H1 (cell line): ENCODE data around the gene TOM1L2. TPM values are rescaled to one million over a fixed set of nuclear protein-coding genes. Genes with fewer than 3 reads are reported as not detected.

ENCODE experiments used
- CEBPB ChIP-seq: IDR thresholded peaks from 2 replicates; pipeline ENCODE4 v1.6.1; 2012; ENCODE audit warnings: low read depth, low read length
- CTBP2 ChIP-seq: IDR thresholded peaks from 2 replicates; pipeline ENCODE4 v1.7.0; 2011; ENCODE audit warnings: borderline replicate concordance, mild to moderate bottlenecking, moderate library complexity, mixed read lengths, low read length; ENCODE audit not compliant: insufficient read depth, insufficient read length
- HDAC6 ChIP-seq: IDR thresholded peaks from one replicate; pipeline ENCODE4 v1.7.1; 2012; ENCODE audit warnings: low read depth, mild to moderate bottlenecking, inconsistent platforms, low read length, moderate library complexity
- SAP30 ChIP-seq: fragments of 300-600 bp; sonication (generic); IDR thresholded peaks from 2 replicates; pipeline ENCODE4 v1.7.1; 2012; ENCODE audit warnings: low read length, moderate library complexity, mild to moderate bottlenecking, inconsistent platforms; ENCODE audit not compliant: insufficient read depth, insufficient replicate concordance
- TBP ChIP-seq: IDR thresholded peaks from 2 replicates; pipeline ENCODE4 v1.6.1; 2011; ENCODE audit warnings: low read depth, low read length, improper control_type of control experiment
- USF2 ChIP-seq: IDR thresholded peaks from 2 replicates; pipeline ENCODE4 v1.6.1; 2011; ENCODE audit warnings: low read length, improper control_type of control experiment
- polyA plus RNA-seq, 7 experiments: library from polyadenylated mRNA; depleted of rRNA in 3 of 7; stranded (reverse) in 5 of 7; unstranded in 2 of 7; fragments of >200 nt in 5 of 7; fragments of 200-250 nt in 2 of 7; gene quantifications; 1 replicate in 5 of 7; 2 replicates in 1 of 7; 4 replicates in 1 of 7; pipeline versions ENCODE4 v1.2.1 to v1.2.3, GENCODE V29; 2011 to 2013; ENCODE audit warnings: missing spikeins in 2 of 7, mixed read lengths in 2 of 7
- total RNA-seq: library from RNA; stranded (reverse); fragmentation: NEBNext Ultra II Directional; extraction: Animal tissue kit (Norgen Biotek cat#: 25700); gene quantifications from 2 replicates; pipeline ENCODE4 v1.2.1, GENCODE V29; 2021

Gene TOM1L2
- total and polyA plus RNA-seq, 2 of the 8 experiments (the other 6 are each of a cell fraction or from before 2014, with no cell fraction given) = 2.0 to 3.4 TPM

DNA sequence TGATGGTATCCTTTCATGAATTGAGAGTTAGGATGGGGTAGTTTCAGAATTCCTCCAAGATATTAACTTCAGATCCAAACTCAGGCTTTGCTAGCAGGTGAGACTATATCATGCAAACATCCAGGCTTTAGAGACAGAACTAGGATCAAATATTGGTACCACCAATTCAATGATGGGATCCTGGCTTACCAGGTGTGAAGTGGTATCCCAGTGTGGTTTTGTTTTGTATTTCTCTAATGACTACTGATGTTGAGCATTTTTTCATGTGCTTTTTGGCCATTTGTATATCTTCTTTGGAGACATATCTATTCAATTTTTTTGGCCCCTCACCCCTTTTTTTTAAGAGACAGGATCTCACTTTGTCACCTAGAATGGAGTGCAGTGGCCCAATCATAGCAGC lies 57.0 kb downstream of the TOM1L2 start (continued):
- TF ChIP-seq USF2 = no peak
- no peak for TF ChIP-seq SAP30
- no peak for TF ChIP-seq CTBP2
- no peak for TF ChIP-seq TBP
- TF ChIP-seq CEBPB = no peak
- no peak for TF ChIP-seq HDAC6
